HepG2 (cell line): ENCODE results near the gene PLA2R1. TPM values are rescaled to one million over a fixed set of nuclear protein-coding genes. Genes with fewer than 3 reads are reported as not detected.

Experiments
- ATAC-seq: fragments of 200-7000 bp; cut with Tn5 transposase; 3 replicates; pipeline ENCODE4 v1.9.1; 2020; ENCODE audit warnings: mild to moderate bottlenecking, moderate library complexity
- BruUV-seq: library from RNA; stranded (reverse); fragments of 400-500 nt; replicated peaks from 2 replicates; lab custom pipeline; 2021; lab: Mats Ljungman, UMichigan
- CTCF ChIA-PET: fragments of 300-600 bp; formaldehyde crosslinking; extraction: SDS; loops from one replicate; lab custom pipeline; 2021; ENCODE audit warnings: low total read pairs, inconsistent platforms, low intra/inter-chr PET ratio; lab: Yijun Ruan, JAX
- POLR2A ChIA-PET: fragments of 350-600 bp; sonication (Branson Sonifier 250); formaldehyde crosslinking; loops from one replicate; lab custom pipeline; 2020; ENCODE audit warnings: antibody characterized with exemption, inconsistent platforms; lab: Yijun Ruan, JAX
- DNase-seq: peaks from one replicate; pipeline ENCODE4 v3.0.0-alpha.2; 2015; ENCODE audit warnings: low spot score
- FAIRE-seq: peaks from 3 replicates; lab custom pipeline; 2011; peaks lifted over from hg19 to GRCh38; lab: Jason Lieb, UNC
- H2AFZ ChIP-seq: one replicate; pipeline ENCODE4 v1.6.1; 2011; ENCODE audit warnings: low read length, inconsistent platforms
- H3K27ac ChIP-seq: fragments of 300-600 bp; 3 replicates; pipeline ENCODE4 v1.8.0; 2011; ENCODE audit warnings: mixed run types, mild to moderate bottlenecking, mixed read lengths, low read length, inconsistent platforms; ENCODE audit not compliant: insufficient read depth; ENCODE audit errors: extremely low read length
- H3K27me3 ChIP-seq, 2 experiments: fragments of 200-600 bp in 1 of 2; 2 replicates in 1 of 2; 3 replicates in 1 of 2; pipeline versions ENCODE4 v1.6.0 to v1.8.0; 2011; ENCODE audit warnings: low read length in 2 of 2, mild to moderate bottlenecking in 2 of 2, moderate library complexity in 2 of 2, inconsistent platforms in 1 of 2; ENCODE audit not compliant: insufficient read depth in 2 of 2, control insufficient read depth in 1 of 2
- H3K36me3 ChIP-seq, 2 experiments: fragments of 200-600 bp in 1 of 2; replicated peaks in 1 of 2; 2 replicates in 1 of 2; 3 replicates in 1 of 2; pipeline versions ENCODE4 v1.5.1 to v1.8.0; 2011; ENCODE audit warnings: low read length in 2 of 2, inconsistent platforms in 1 of 2; ENCODE audit not compliant: insufficient read depth in 2 of 2, control insufficient read depth in 1 of 2
- H3K4me1 ChIP-seq: 2 replicates; pipeline ENCODE4 v1.5.1; 2012; ENCODE audit warnings: low read length, inconsistent platforms; ENCODE audit not compliant: insufficient read depth
- H3K4me2 ChIP-seq: 2 replicates; pipeline ENCODE4 v1.6.0; 2011; ENCODE audit warnings: low read depth, low read length, inconsistent platforms
- H3K4me3 ChIP-seq, 3 experiments: fragments of 200-600 bp in 1 of 3; sonication (generic), shearing (Covaris generic) in 1 of 3; replicated peaks in 1 of 3; 2 replicates each; pipeline ENCODE4 v1.5.1; 2011 to 2016; ENCODE audit warnings: low read length in 3 of 3, inconsistent platforms in 2 of 3, low read depth in 2 of 3, mild to moderate bottlenecking in 2 of 3, control low read depth in 1 of 3, mixed read lengths in 1 of 3; ENCODE audit not compliant: insufficient read depth in 1 of 3
- H3K79me2 ChIP-seq: one replicate; pipeline ENCODE4 v1.6.1; 2011; ENCODE audit warnings: low read length, inconsistent platforms; ENCODE audit not compliant: insufficient read depth
- H3K9ac ChIP-seq: 2 replicates; pipeline ENCODE4 v1.6.0; 2011; ENCODE audit warnings: mild to moderate bottlenecking, low read depth, low read length, inconsistent platforms; ENCODE audit not compliant: insufficient read depth
- H3K9me3 ChIP-seq: 2 replicates; pipeline ENCODE4 v1.5.1; 2012; ENCODE audit warnings: mild to moderate bottlenecking, low read length
- H4K20me1 ChIP-seq: 2 replicates; pipeline ENCODE4 v1.6.0; 2011; ENCODE audit warnings: inconsistent platforms, mild to moderate bottlenecking, low read length, moderate library complexity; ENCODE audit not compliant: insufficient read depth
- BRF2 ChIP-seq: sonication (generic); formaldehyde crosslinking; IDR thresholded peaks from 2 replicates; pipeline ENCODE4 v1.8.1; 2022; ENCODE audit warnings: mild to moderate bottlenecking, missing genetic modification reagents
- FIP1L1 ChIP-seq: fragments of 200-400 bp; formaldehyde crosslinking; IDR thresholded peaks from 2 replicates; pipeline ENCODE4 v1.6.1; 2018; ENCODE audit warnings: low read depth, mild to moderate bottlenecking, low read length, moderate library complexity, borderline replicate concordance; ENCODE audit not compliant: insufficient read depth
- KLF11 ChIP-seq: IDR thresholded peaks from 2 replicates; pipeline ENCODE4 v1.6.1; 2016; ENCODE audit warnings: missing compliant biosample characterization
- MBD4 ChIP-seq: IDR thresholded peaks from 2 replicates; pipeline ENCODE4 v1.6.1; 2012; ENCODE audit warnings: low read length, inconsistent platforms, borderline replicate concordance
- NCOR1 ChIP-seq: fragments of 200-600 bp; sonication (generic); IDR thresholded peaks from 2 replicates; pipeline ENCODE4 v1.7.0; 2017; ENCODE audit warnings: antibody characterized with exemption, low read length, borderline replicate concordance
- RCOR2 ChIP-seq: IDR thresholded peaks from 2 replicates; pipeline ENCODE4 v1.6.1; 2016; ENCODE audit warnings: missing biosample characterization, missing genetic modification reagents
- SOX6 ChIP-seq, 2 experiments: fragments of 450-650 bp in 1 of 2; sonication (generic) in 1 of 2; formaldehyde crosslinking in 1 of 2; IDR thresholded peaks; 2 replicates each; pipeline versions ENCODE4 v1.4.0 to v1.6.1; 2017 to 2020; ENCODE audit warnings: antibody characterized with exemption in 1 of 2, mild to moderate bottlenecking in 1 of 2, missing genetic modification reagents in 1 of 2
- TCF7 ChIP-seq: sonication (generic); IDR thresholded peaks from 2 replicates; pipeline ENCODE4 v1.6.1; 2016; ENCODE audit warnings: antibody characterized with exemption, low read depth
- THAP11 ChIP-seq: IDR thresholded peaks from 2 replicates; pipeline ENCODE4 v1.6.1; 2016; ENCODE audit warnings: missing biosample characterization, missing genetic modification reagents
- ZMYM2 ChIP-seq: sonication (generic); formaldehyde crosslinking; IDR thresholded peaks from 2 replicates; pipeline ENCODE4 v1.8.0; 2022; ENCODE audit warnings: mild to moderate bottlenecking, missing genetic modification reagents
- ZNF75D ChIP-seq: sonication (generic); formaldehyde crosslinking; IDR thresholded peaks from 2 replicates; pipeline ENCODE4 v1.8.1; 2023; ENCODE audit warnings: missing genetic modification reagents, mild to moderate bottlenecking, borderline replicate concordance
- ZNF766 ChIP-seq: sonication (generic); formaldehyde crosslinking; IDR thresholded peaks from 2 replicates; pipeline ENCODE4 v1.5.0; 2020; ENCODE audit warnings: missing genetic modification reagents, borderline replicate concordance
- WGBS: methylation state at CpG from one replicate; pipeline ENCODE4 v1.1.6; 2017; ENCODE audit warnings: low lambda C conversion rate; 5-methylcytosine and 5-hydroxymethylcytosine counted together
- in situ Hi-C: cut with HindIII; loops from 2 replicates; pipeline ENCODE4 v1.10.0; 2017; ENCODE audit warnings: low pct_unique_long_range_greater_than_20kb; ENCODE audit not compliant: extremely low pct_ligation_motif_present
- intact Hi-C: fragments of 100-400 bp; cut with micrococcal nuclease; formaldehyde crosslinking; loops from one replicate; pipeline ENCODE4 v1.10.0; 2022; ENCODE audit not compliant: unreplicated experiment
- polyA plus RNA-seq, 8 experiments: library from polyadenylated mRNA; depleted of rRNA in 3 of 8; stranded (reverse) in 7 of 8; unstranded in 1 of 8; fragments of >200 nt; fragmentation: Illumina TruSeq in 4 of 8; extraction: Trizol in 4 of 8; gene quantifications; 2 replicates each; pipeline versions ENCODE4 v1.2.1 to v1.2.3, GENCODE V29; 2011 to 2016; ENCODE audit warnings: low read depth in 4 of 8, missing spikeins in 1 of 8, mixed read lengths in 1 of 8; ENCODE audit not compliant: insufficient read depth in 1 of 8
- total RNA-seq, 5 experiments: library from RNA; depleted of rRNA; stranded (reverse); fragments of >200 nt; fragmentation: Illumina TruSeq; extraction: Trizol; gene quantifications; 2 replicates each; pipeline ENCODE4 v1.2.3, GENCODE V29; 2016; ENCODE audit warnings: low read depth in 1 of 5
- TF ChIP-seq, protein P1 (sequence below): IDR thresholded peaks from 2 replicates; pipeline ENCODE4 v1.6.1; 2016; ENCODE audit warnings: missing genetic modification reagents, missing compliant biosample characterization

PLA2R1 gene
- total and polyA plus RNA-seq, 2 of the 13 experiments (the other 11 are each of a cell fraction or from before 2014, with no cell fraction given), result not detected

GRCh38 chr2:160052531-160052930 lies 9.9 kb downstream of the PLA2R1 start:
- 37% methylated on average over 2 of the region's 2 CpGs for WGBS
- POLR2A ChIA-PET, result no interaction called here
- no peaks in the 10 kb centered on the region for H3K36me3 ChIP-seq
- peaks cover 0 to 13% of the 10 kb centered on the region in 2 experiments; a peak in 3 of 5 replicates for H3K27me3 ChIP-seq
- H3K9ac ChIP-seq, result no peak overlapping the region
- FAIRE-seq (no peak), DNase-seq (no peak), ATAC-seq (no peak)
- no peak overlapping the region for H2AFZ ChIP-seq
- H4K20me1 ChIP-seq, result no peaks in the 10 kb centered on the region
- intact Hi-C loops (no loop called here), in situ Hi-C loops (no loop called here)
- no peak overlapping the region for H3K4me3 ChIP-seq
- H3K9me3 ChIP-seq, result no peaks in the 10 kb centered on the region
- CTCF ChIA-PET, result no interaction called here
- no peaks in the 10 kb centered on the region for H3K79me2 ChIP-seq
- H3K4me1 ChIP-seq, result peaks cover 5% of the 10 kb centered on the region; the same call in 1 of the 2 replicates
- H3K27ac ChIP-seq, result no peak overlapping the region
- H3K4me2 ChIP-seq, result no peak overlapping the region
- no TSS peak for BruUV-seq
- TF ChIP-seq, protein P1, sequence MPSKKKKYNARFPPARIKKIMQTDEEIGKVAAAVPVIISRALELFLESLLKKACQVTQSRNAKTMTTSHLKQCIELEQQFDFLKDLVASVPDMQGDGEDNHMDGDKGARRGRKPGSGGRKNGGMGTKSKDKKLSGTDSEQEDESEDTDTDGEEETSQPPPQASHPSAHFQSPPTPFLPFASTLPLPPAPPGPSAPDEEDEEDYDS (CRISPR knock-in tag), result no peak
- TF ChIP-seq ZNF75D, result no peak
- no peak for TF ChIP-seq BRF2
- TF ChIP-seq NCOR1, result no peak
- no peak for TF ChIP-seq SOX6 (IDR thresholded peaks at IDR 0.05)
- TF ChIP-seq SOX6 (CRISPR knock-in tag; IDR thresholded peaks at IDR 0.05), result no peak
- no peak for TF ChIP-seq ZMYM2
- TF ChIP-seq ZNF766 (CRISPR knock-in tag), result no peak
- no peak for TF ChIP-seq RCOR2 (CRISPR knock-in tag)
- TF ChIP-seq TCF7, result no peak
- TF ChIP-seq KLF11 (CRISPR knock-in tag), result no peak
- no peak for TF ChIP-seq MBD4
- no peak for TF ChIP-seq FIP1L1
- TF ChIP-seq THAP11 (CRISPR knock-in tag), result no peak
